Trophoblast cell (in vitro differentiated cells and primary cell): ENCODE data around the gene SMG6.

Experiments used
- DNase-seq, 2 donors: peaks; one replicate each; pipeline ENCODE4 v3.0.0-alpha.2; 2016
- H2AFZ ChIP-seq: 2 replicates; pipeline ENCODE4 v1.6.1; 2013; ENCODE audit warnings: low read length, moderate library complexity, mild to moderate bottlenecking; ENCODE audit not compliant: insufficient read depth, poor library complexity
- H2AK5ac ChIP-seq: 2 replicates; pipeline ENCODE4 v1.6.1; 2013; ENCODE audit warnings: mild to moderate bottlenecking, low read length
- H2BK120ac ChIP-seq: 2 replicates; pipeline ENCODE4 v1.6.1; 2013; ENCODE audit warnings: low read length, mild to moderate bottlenecking, moderate library complexity; ENCODE audit not compliant: insufficient read depth, poor library complexity
- H2BK12ac ChIP-seq: 2 replicates; pipeline ENCODE4 v1.6.1; 2013; ENCODE audit warnings: mild to moderate bottlenecking, low read length, moderate library complexity
- H2BK5ac ChIP-seq: 2 replicates; pipeline ENCODE4 v1.6.1; 2013; ENCODE audit warnings: low read length, low read depth, moderate library complexity, mild to moderate bottlenecking; ENCODE audit not compliant: poor library complexity
- H3K14ac ChIP-seq: 2 replicates; pipeline ENCODE4 v1.6.1; 2013; ENCODE audit warnings: mild to moderate bottlenecking, low read length
- H3K18ac ChIP-seq: 2 replicates; pipeline ENCODE4 v1.6.1; 2013; ENCODE audit warnings: mild to moderate bottlenecking, low read length
- H3K23ac ChIP-seq: 2 replicates; pipeline ENCODE4 v1.6.1; 2013; ENCODE audit warnings: low read length
- H3K27ac ChIP-seq: 2 replicates; pipeline ENCODE4 v1.5.1; 2013; ENCODE audit warnings: low read depth, mild to moderate bottlenecking, inconsistent platforms, low read length, moderate library complexity
- H3K27me3 ChIP-seq: 2 replicates; pipeline ENCODE4 v1.6.1; 2013; ENCODE audit warnings: inconsistent platforms, mild to moderate bottlenecking, low read length, moderate library complexity; ENCODE audit not compliant: insufficient read depth
- H3K36me3 ChIP-seq, 2 experiments: 1 replicate in 1 of 2; 2 replicates in 1 of 2; pipeline ENCODE4 v1.6.1; 2013; ENCODE audit warnings: low read length in 2 of 2, mild to moderate bottlenecking in 2 of 2, moderate library complexity in 1 of 2; ENCODE audit not compliant: insufficient read depth in 2 of 2, control insufficient read depth in 1 of 2
- H3K4ac ChIP-seq: 2 replicates; pipeline ENCODE4 v1.6.1; 2013; ENCODE audit warnings: low read depth, mild to moderate bottlenecking, low read length, moderate library complexity
- H3K4me1 ChIP-seq, 2 experiments: 1 replicate in 1 of 2; 2 replicates in 1 of 2; pipeline ENCODE4 v1.6.1; 2013; ENCODE audit warnings: low read length in 2 of 2, mild to moderate bottlenecking in 2 of 2, moderate library complexity in 1 of 2; ENCODE audit not compliant: insufficient read depth in 2 of 2, control insufficient read depth in 1 of 2
- H3K4me2 ChIP-seq: 2 replicates; pipeline ENCODE4 v1.6.1; 2013; ENCODE audit warnings: inconsistent platforms, mild to moderate bottlenecking, low read length, moderate library complexity
- H3K4me3 ChIP-seq: 2 replicates; pipeline ENCODE4 v1.5.1; 2013; ENCODE audit warnings: mild to moderate bottlenecking, low read depth, low read length, inconsistent platforms
- H3K79me1 ChIP-seq: one replicate; pipeline ENCODE4 v1.6.1; 2013; ENCODE audit warnings: low read length
- H3K79me2 ChIP-seq: 2 replicates; pipeline ENCODE4 v1.6.1; 2013; ENCODE audit warnings: low read length, mild to moderate bottlenecking; ENCODE audit not compliant: control insufficient read depth, insufficient read depth, poor library complexity
- H3K9ac ChIP-seq: 2 replicates; pipeline ENCODE4 v1.6.1; 2013; ENCODE audit warnings: mild to moderate bottlenecking, low read length
- H3K9me3 ChIP-seq: 2 replicates; pipeline ENCODE4 v1.6.1; 2013; ENCODE audit warnings: low read depth, mild to moderate bottlenecking, control low read depth, inconsistent platforms, low read length; ENCODE audit not compliant: insufficient read depth
- H4K12ac ChIP-seq: 2 replicates; pipeline ENCODE4 v1.6.1; 2013; ENCODE audit warnings: low read depth, mild to moderate bottlenecking, low read length, moderate library complexity
- H4K8ac ChIP-seq: 2 replicates; pipeline ENCODE4 v1.6.1; 2013; ENCODE audit warnings: low read depth, mild to moderate bottlenecking, low read length, moderate library complexity
- H4K91ac ChIP-seq: one replicate; pipeline ENCODE4 v1.6.1; 2013; ENCODE audit warnings: low read depth, mild to moderate bottlenecking, low read length, moderate library complexity
- WGBS: extraction: QIAGEN DNeasy Blood & Tissue Kit; methylation state at CpG from one replicate; pipeline ENCODE4 v1.1.7; 2013; ENCODE audit warnings: missing lambda C conversion rate; ENCODE audit not compliant: insufficient read length, insufficient coverage; ENCODE audit errors: extremely low coverage; 5-methylcytosine and 5-hydroxymethylcytosine counted together

The SMG6 gene

GRCh38 chr17:2047590-2047989 lies 256.0 kb downstream of the SMG6 start:
- peaks cover 22% of the 10 kb centered on the region for H3K27me3 ChIP-seq
- DNase-seq = no peak
- no peaks in the 10 kb centered on the region for H3K79me2 ChIP-seq
- no peak overlapping the region for H3K18ac ChIP-seq
- H3K4me1 ChIP-seq = peaks cover 11 to 21% of the 10 kb centered on the region in 2 experiments
- no peaks in the 10 kb centered on the region for H3K9me3 ChIP-seq
- H2AK5ac ChIP-seq = no peak overlapping the region
- H4K8ac ChIP-seq = no peak overlapping the region
- H3K23ac ChIP-seq = no peak overlapping the region
- no peak overlapping the region for H3K4me3 ChIP-seq
- no peak overlapping the region for H3K9ac ChIP-seq
- peaks cover 3 to 10% of the 10 kb centered on the region in 2 experiments for H3K36me3 ChIP-seq
- H3K79me1 ChIP-seq = no peaks in the 10 kb centered on the region
- H2BK5ac ChIP-seq = no peak overlapping the region
- H3K27ac ChIP-seq = no peak overlapping the region
- no peak overlapping the region for H2BK120ac ChIP-seq
- no peak overlapping the region for H3K14ac ChIP-seq
- H4K12ac ChIP-seq = no peak overlapping the region
- H3K4me2 ChIP-seq = no peak overlapping the region
- H2AFZ ChIP-seq = no peak overlapping the region
- no peak overlapping the region for H4K91ac ChIP-seq
- WGBS = no CpG with 5 or more reads among the region's 6 CpGs
- no peak overlapping the region for H3K4ac ChIP-seq
- H2BK12ac ChIP-seq = no peak overlapping the region

DNA sequence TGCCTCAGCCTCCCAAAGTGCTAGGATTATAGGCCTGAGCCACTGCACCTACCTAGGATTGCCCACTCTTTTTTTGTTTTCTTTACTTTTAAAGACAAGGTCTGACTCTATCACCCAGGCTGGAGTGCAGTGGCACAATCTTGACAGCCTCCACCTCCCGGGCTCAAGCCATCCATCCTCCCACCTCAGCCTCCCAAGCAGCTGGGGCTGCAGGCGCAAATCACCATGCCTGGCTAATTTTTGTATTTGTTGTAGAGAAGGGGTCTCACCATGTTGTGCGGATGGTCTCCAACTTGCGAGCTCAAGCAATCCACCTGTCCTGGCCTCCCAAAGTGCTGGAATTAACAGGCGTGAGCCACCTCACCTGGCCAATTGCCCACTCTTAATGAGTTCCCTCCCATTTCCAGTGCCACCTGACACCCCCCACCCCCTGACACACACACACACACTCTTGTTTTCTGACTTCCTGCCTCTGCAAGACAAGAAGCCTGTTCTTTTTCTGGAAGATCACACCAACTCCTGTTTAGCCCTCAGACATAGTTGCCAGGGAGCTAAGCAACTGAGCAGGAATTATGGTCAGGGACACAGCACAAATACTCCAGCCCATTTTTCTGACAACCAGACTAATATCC lies 259.2 kb downstream of the SMG6 start:
- no peak overlapping the region for H3K4me2 ChIP-seq
- H3K9me3 ChIP-seq = no peaks in the 10 kb centered on the region
- no peaks in the 10 kb centered on the region for H3K27me3 ChIP-seq
- H4K91ac ChIP-seq = no peak overlapping the region
- no peak overlapping the region for H3K4ac ChIP-seq
- H3K4me3 ChIP-seq = no peak overlapping the region
- H2AFZ ChIP-seq = no peak overlapping the region
- H3K9ac ChIP-seq = no peak overlapping the region
- H3K4me1 ChIP-seq = peaks cover 14 to 21% of the 10 kb centered on the region in 2 experiments
- H3K23ac ChIP-seq = no peak overlapping the region
- no peak overlapping the region for H3K27ac ChIP-seq
- H3K79me1 ChIP-seq = peaks cover 11% of the 10 kb centered on the region
- no peak overlapping the region for H4K12ac ChIP-seq
- no peak for DNase-seq
- H2BK5ac ChIP-seq = no peak overlapping the region
- H2BK12ac ChIP-seq = no peak overlapping the region
- H3K14ac ChIP-seq = no peak overlapping the region
- H3K79me2 ChIP-seq = peaks cover 5% of the 10 kb centered on the region
- no CpG with 5 or more reads among the region's 5 CpGs for WGBS
- H2BK120ac ChIP-seq = no peak overlapping the region
- H4K8ac ChIP-seq = no peak overlapping the region
- H3K18ac ChIP-seq = no peak overlapping the region
- no peak overlapping the region for H2AK5ac ChIP-seq
- peaks cover 3 to 10% of the 10 kb centered on the region in 2 experiments for H3K36me3 ChIP-seq

DNA sequence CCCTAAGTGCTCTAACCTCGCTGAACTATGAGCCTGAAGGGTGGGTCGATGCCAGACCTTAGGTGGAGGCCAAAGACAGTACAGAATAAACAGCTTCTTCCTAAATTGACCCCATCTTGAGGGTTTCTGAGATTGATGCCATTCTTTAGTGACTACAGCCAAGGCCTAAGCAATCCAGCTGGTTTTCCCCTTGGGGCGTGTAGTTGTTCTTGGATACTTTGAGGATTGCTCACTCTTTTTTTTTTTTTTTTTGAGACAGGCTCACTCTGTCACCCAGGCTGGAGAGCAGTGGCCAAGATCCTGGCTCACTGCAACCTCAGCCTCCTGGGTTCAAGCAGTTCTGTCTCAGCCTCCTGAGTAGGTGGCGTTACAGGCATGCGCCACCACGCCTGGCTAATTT lies 259.8 kb downstream of the SMG6 start:
- H3K79me1 ChIP-seq = peaks cover 11% of the 10 kb centered on the region

GRCh38 chr17:2042933-2043332 lies 260.7 kb downstream of the SMG6 start:
- DNase-seq = no peak
- peak overlapping the region; percentile 82 for H3K4me2 ChIP-seq
- H3K79me1 ChIP-seq = peaks cover 11% of the 10 kb centered on the region
- H2BK12ac ChIP-seq = no peak overlapping the region
- H3K18ac ChIP-seq = no peak overlapping the region
- H3K79me2 ChIP-seq = peaks cover 5% of the 10 kb centered on the region
- H3K4ac ChIP-seq = no peak overlapping the region
- peak overlapping the region; percentile 89 for H4K91ac ChIP-seq
- no peak overlapping the region for H2BK120ac ChIP-seq
- no peak overlapping the region for H3K9ac ChIP-seq
- no peak overlapping the region for H3K27ac ChIP-seq
- H2AFZ ChIP-seq = no peak overlapping the region
- no peak overlapping the region for H2BK5ac ChIP-seq
- no peak overlapping the region for H4K12ac ChIP-seq
- no peaks in the 10 kb centered on the region for H3K9me3 ChIP-seq
- no peak overlapping the region for H3K4me3 ChIP-seq
- H3K23ac ChIP-seq = no peak overlapping the region
- no peak overlapping the region for H3K14ac ChIP-seq
- no CpG with 5 or more reads among the region's 5 CpGs for WGBS
- H3K36me3 ChIP-seq = peaks cover 3 to 13% of the 10 kb centered on the region in 2 experiments
- peaks cover 14 to 19% of the 10 kb centered on the region in 2 experiments for H3K4me1 ChIP-seq
- H2AK5ac ChIP-seq = no peak overlapping the region
- no peak overlapping the region for H4K8ac ChIP-seq
- H3K27me3 ChIP-seq = no peaks in the 10 kb centered on the region

More for the DNA sequence above, 259.8 kb downstream of the SMG6 start:
- no peak overlapping the region for H3K4me3 ChIP-seq
- no peak overlapping the region for H2BK5ac ChIP-seq
- H2BK120ac ChIP-seq = no peak overlapping the region
- peaks cover 14 to 19% of the 10 kb centered on the region in 2 experiments for H3K4me1 ChIP-seq
- DNase-seq = peak; percentile 74
- H3K9me3 ChIP-seq = no peaks in the 10 kb centered on the region
- H3K79me2 ChIP-seq = peaks cover 5% of the 10 kb centered on the region
- H3K14ac ChIP-seq = no peak overlapping the region
- H3K27ac ChIP-seq = no peak overlapping the region
- peaks cover 3 to 10% of the 10 kb centered on the region in 2 experiments for H3K36me3 ChIP-seq
- no peak overlapping the region for H3K9ac ChIP-seq
- no peak overlapping the region for H3K18ac ChIP-seq
- no peaks in the 10 kb centered on the region for H3K27me3 ChIP-seq
- H3K4ac ChIP-seq = no peak overlapping the region
- no peak overlapping the region for H2BK12ac ChIP-seq
- no peak overlapping the region for H3K23ac ChIP-seq
- H4K12ac ChIP-seq = no peak overlapping the region
- peak overlapping the region; percentile 42 for H3K4me2 ChIP-seq
- H2AFZ ChIP-seq = no peak overlapping the region
- WGBS = no CpG with 5 or more reads among the region's 6 CpGs
- no peak overlapping the region for H2AK5ac ChIP-seq
- no peak overlapping the region for H4K8ac ChIP-seq
- H4K91ac ChIP-seq = no peak overlapping the region
